ENCODE measurements around the gene BID.

Gene BID

DNA sequence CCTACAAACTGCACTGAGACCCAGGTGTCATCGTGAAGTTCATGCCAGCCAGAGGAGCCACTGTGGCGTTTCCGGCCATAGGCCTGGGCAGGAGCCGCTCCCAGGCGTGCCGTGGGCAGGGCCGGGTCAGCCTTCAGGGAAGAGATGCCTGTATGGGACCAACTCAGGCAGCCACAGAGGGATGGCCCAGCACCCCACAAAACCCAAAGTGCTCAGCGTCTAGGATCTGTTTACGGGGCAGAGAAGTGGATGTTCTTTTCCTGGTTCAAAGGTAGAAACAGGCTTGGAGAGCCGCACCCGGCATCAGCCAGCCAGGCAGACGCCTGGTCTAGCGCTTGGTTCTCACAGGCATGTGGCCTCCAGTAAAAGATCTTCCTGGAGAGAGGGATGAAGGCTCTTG, 8.4 kb upstream of the BID start:
- no peak for DNase-seq

DNA sequence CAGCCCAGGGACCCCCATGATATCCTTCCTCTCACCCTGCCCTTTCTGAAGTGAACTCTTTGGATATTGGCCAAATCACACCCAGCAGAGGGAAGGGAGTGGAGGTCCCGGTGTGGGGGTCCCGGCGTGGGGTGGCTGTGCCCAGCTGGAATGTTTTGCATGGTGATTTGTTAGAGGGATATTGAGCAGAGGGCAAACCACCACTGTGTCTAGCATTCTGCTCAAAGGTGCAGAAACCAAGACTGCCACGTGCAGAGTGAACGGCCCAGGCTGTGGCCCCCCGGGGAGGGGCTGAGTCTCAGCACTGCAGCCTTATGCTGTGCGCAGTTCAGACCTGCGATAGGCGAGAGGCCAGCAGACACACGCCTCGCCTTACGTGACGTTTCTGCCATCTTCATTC, 7.9 kb upstream of the BID start:
- DNase-seq: no peak

- DNase-seq: peak; percentile 74
These were observed 7.2 kb upstream of the BID start for GRCh38 chr22:17781319-17782031.

DNA sequence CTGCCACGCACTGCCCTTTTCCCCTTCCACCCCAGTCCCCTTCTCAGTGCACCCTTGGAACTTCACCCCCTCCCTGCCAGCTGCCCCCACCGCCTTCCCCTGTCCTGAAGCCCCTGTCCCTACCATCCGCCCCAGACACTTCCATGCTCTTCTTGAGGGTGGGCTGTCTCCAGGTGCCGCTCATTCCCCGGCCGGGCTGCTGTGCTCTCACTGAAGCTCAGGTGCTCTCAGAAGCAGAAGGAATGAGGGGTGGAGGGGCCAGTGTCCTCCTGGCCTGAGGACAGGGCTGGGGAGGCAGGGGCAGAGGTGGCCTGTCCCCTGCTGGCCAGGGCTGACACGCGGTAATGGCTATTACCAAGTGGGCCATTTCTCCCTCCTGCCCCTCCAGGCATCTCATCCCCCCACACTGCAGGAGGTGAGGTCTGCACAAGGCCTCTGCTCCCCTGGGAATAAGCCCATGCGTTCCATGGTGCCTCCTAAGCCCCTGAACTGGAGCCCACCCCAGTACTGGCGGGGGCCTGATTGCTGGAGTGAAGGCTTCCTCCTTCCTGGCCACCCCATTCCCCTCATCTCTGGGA, 6.6 kb upstream of the BID start:
- no peak for DNase-seq

DNA sequence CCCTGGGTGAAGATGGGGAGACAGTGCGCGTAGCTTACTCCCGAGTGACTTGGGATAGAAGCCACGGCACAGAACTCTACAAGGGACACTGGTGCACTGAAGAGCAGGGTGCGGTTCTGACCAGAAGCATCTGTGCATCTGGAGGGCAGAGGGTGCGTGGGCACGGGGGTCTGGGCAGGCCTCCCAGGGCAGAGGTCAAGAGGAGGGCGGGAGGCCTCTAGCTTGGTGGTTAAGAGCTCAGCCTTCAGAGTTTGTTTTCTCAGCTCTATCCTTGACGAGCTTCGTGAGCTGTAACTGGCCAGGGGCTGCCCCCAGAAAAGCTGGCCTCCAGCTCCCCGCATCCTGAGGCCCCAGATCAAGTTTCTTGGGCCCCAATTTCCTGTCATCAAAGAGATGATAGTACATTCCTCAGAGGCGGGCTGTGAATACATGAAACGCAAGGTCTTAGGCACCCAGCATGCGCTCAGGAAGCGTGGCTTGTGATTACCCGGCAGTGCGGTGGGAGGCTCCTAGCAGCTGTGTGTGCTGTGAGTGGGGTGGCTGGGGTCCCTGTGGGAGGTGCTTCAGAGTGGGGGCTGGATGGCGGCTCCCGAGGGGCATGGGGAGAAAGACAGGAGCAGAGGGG, 6.0 kb upstream of the BID start:
- DNase-seq: no peak

- DNase-seq: no peak
These were observed 5.2 kb upstream of the BID start for GRCh38 chr22:17779286-17780115.

- DNase-seq: no peak
These were observed 4.2 kb upstream of the BID start for GRCh38 chr22:17778412-17778976.

- no peak for DNase-seq
These were observed 3.4 kb upstream of the BID start for GRCh38 chr22:17777717-17778044.

DNA sequence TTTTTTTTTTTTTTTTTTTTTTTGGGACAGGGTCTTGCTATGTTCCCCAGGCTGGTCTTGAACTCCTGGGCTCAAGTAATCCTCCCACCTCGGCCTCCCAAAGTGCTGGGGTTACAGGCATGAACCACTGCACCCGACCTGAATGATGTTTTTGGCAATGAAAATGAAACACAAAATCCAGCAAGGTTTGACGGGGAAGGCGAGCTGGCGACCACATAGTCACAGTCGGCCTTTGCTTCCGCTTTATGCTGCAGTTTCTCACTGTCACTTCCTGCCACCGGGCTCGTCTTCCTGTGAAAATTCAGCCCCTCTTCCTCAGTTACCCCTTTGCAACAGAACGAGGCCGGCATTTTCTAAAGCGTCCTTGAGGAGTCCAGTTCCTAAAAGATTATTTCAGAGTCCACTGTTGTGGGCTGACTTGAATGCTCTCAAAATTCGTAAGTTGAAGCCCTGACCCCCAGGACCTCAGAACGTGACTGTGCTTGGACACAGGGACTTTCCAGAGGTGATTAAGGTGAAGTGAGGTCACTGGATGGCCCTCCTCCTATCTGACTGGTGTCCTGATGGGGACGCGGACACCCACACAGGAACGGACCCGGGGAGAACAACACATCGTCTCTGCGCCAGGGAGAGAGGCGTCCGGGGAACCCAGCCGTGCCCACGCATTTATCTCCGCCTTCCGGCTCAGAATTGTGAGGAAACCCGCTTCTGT, 2.9 kb upstream of the BID start:
- DNase-seq: peak; percentile 70

GRCh38 chr22:17775781-17776465, 1.7 kb upstream of the BID start:
- no peak for DNase-seq

- DNase-seq: no peak
These were observed 837 bp upstream of the BID start for GRCh38 chr22:17774926-17775685.

- peak; percentile 36 for DNase-seq
These were observed 563 bp downstream of the BID start for GRCh38 chr22:17773606-17774205.

DNA sequence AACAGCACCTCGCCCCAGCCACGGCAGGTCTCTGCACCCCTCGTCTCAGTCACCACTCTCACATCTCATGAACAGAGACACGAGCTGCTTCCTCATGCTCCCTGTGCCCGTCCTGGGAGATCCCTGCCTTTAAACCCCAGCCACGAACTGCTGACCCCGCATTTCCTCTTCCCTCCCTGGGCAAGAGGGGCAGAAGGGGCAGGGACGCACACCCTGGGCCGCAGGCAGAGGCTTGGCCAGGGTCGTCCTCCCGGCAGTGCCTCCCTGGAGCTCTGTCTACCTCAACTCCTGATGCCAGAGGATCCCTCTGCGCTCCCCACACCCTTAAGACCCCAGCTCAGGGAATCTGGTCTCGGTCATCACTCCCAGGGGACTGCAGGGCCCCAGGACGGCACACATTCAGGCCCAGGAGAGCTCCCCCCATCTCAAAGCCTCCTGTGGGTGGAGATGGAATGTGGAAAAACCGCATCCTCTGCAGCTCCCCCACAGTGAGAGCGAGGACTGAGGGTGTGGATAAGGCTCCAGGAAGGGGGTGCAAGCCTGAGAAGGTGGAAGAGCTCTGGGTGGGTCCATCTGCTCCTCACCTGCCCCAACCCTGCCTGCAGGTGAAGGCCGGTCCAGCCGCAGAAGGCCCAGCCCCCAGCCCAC, 1.2 kb downstream of the BID start:
- DNase-seq: peak; percentile 28

- DNase-seq: no peak
These were observed 1.9 kb downstream of the BID start for GRCh38 chr22:17772249-17772957.

DNA sequence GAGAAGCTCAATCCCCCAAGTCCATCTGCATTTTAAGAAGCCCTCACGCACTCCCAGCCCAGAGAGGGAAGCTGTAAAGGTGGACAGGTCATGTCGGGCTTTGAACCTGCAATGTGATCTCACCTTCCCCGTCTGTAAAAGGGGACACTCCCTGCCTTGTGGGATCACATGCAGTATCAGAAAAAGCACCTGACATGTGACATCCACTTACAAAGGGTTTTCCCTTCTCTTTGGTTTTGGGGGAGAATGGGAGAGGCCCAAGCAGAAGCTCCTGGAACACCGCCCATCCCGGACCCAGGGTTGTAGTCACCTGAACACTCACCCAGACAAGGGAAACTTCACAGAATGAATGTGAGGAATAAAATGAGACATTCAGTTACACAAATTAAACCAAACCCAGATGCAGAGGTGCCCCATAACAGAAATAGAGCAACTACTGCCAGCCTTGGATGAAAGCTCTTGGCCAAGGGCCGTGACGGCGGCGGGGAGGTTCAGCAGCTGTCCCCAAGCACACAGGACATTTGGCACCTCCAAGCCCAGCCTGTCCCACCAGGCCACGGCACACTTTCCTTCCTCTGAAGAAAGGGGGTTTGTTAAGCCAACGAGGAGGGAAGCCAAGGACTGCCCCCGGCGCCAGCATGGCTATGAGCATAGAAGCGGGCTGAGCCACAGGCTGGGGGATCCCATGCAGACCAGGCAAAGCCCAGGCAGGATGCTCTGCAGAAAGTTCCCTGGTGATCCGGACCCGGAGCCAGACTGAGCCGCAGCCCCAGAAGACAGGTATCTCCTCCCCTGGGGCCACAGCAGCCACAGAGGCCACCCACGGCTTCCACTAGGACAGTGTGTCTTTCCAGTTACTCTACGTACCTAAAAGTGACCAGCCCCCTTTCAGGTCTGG, 3.8 kb downstream of the BID start:
- DNase-seq: no peak

GRCh38 chr22:17769716-17770082, 4.6 kb downstream of the BID start:
- no peak for DNase-seq

GRCh38 chr22:17769013-17769715, 5.1 kb downstream of the BID start:
- no peak for DNase-seq
